ENCODE data around the gene ZSCAN4.

Gene ZSCAN4

DNA sequence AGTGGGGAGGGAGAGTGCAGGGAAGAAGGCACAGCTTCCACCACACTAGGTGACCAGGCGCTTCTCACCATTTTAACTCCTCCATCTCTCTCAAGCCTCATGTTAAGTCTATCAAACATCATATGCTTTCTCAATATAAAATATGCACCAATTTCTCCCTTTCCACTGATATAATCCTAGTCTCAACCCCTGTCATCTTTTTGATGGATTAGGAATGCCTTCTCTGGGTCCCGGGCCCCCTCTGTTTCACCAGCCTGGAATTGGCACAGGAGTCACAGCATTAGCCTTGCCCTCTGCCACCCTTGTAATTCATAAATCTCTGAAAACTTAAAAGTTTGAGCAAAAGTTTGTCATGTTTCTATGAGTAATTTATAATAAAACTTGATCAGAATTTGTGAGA lies at the start of gene ZSCAN4:
TSS of gene ZSCAN4 (plus strand) at position 301 of the 400 bp plus-strand sequence. CDS start 7,211 bp downstream, outside the sequence.
- in situ Hi-C loops (cut with HindIII; ENCODE audit: low sequenced_read_pairs) = no loop called here

DNA sequence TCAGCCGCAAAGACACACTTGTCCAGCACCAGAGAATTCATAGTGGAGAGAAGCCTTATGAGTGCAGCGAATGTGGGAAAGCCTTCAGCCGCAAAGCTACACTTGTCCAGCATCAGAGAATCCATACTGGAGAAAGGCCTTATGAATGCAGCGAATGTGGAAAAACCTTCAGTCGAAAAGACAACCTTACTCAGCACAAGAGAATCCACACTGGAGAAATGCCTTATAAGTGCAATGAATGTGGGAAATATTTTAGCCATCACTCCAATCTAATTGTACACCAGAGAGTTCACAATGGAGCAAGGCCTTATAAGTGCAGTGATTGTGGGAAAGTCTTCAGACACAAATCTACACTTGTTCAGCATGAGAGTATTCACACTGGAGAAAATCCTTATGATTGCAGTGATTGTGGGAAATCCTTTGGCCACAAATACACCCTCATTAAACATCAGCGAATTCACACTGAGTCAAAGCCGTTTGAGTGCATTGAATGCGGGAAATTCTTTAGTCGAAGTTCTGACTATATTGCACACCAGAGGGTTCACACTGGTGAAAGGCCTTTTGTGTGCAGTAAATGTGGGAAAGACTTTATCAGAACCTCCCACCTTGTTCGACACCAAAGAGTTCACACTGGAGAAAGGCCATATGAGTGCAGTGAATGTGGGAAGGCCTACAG lies 47.9 kb upstream of the ZSCAN4 start:
- in situ Hi-C loops (cut with HindIII; ENCODE audit: low sequenced_read_pairs) = no loop called here

- in situ Hi-C loops (cut with HindIII; ENCODE audit: low sequenced_read_pairs) = no loop called here
Observed at GRCh38 chr19:57623091-57623490, 45.6 kb upstream of the ZSCAN4 start.

GRCh38 chr19:57632987-57633831 lies 35.5 kb upstream of the ZSCAN4 start, which contains the start of gene ZNF211:
Gene ZNF211 (plus strand): TSS chr19:57633168. CDS start chr19:57633347, 179 bp downstream.
- in situ Hi-C loops (cut with HindIII; ENCODE audit: low sequenced_read_pairs) = no loop called here

DNA sequence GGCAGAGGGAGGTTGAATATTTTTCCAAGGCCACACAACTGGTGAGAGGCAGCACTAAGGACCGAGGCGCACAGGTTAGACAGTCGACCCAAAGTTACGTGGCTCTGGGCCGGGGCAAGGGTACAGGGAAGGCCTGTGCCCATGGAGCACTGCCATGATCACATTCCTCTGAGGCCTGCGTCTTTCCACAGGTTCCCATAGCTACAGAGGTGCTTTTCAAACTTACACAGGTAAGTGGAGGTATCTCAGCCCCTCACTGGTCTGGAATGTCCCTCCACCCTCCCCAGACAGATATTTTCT lies 35.0 kb upstream of the ZSCAN4 start:
- in situ Hi-C loops (cut with HindIII; ENCODE audit: low sequenced_read_pairs) = no loop called here

- in situ Hi-C loops (cut with HindIII; ENCODE audit: low sequenced_read_pairs) = no loop called here
Observed at GRCh38 chr19:57637379-57637778, 31.4 kb upstream of the ZSCAN4 start.

GRCh38 chr19:57641715-57642234 lies 27.0 kb upstream of the ZSCAN4 start:
- in situ Hi-C loops (cut with HindIII; ENCODE audit: low sequenced_read_pairs) = no loop called here

- in situ Hi-C loops (cut with HindIII; ENCODE audit: low sequenced_read_pairs) = no loop called here
Observed at GRCh38 chr19:57642396-57643046, 26.2 kb upstream of the ZSCAN4 start.

DNA sequence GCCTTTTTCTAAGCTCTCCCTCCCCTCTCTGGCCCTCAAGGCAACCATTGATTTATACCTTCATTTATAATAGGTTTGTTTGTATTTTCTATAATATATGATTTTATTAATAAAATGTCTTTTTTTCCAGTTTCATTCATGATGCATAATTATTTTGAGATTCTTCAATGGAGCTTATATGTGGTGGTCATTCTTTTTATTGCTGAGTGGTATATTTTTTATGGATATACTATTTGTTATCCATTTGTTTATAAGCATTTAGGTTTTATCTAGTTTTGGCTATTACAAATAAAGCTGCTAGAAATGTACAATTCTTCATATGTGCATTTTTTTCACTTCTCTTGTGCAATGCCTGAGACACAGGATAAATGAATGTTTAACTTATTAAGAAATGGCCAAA lies 25.0 kb upstream of the ZSCAN4 start:
- in situ Hi-C loops (cut with HindIII; ENCODE audit: low sequenced_read_pairs) = no loop called here

DNA sequence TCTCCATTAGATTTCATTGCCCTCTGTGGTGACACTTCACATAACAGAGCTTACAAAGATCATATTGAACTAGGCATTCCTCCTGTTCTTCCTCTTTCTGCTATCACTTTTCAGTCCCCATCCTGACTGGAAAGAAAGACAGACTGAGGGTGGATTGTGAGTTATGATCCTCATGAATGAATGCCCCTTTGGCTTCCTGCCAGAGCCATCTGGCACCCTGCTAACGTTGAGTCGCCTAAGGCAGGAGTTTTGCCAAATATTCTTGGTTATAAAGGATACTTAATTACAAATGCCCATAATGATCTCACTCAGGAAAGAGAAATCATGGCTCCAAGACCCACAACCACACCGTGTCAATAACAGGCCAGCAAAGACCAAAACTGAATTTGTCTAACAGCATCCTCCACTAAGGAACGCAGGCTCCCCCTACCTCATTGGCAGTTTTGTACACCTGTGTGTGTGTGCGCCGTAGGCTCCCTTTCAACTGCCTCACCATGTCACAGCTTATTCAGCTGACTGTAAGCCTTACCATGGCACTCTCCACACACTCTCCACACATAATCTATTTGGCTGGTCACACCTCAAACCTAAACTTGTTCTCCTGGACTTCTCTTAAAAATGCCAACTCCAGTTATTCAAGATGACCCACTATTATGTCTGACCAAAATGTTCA lies 20.3 kb upstream of the ZSCAN4 start:
- in situ Hi-C loops (cut with HindIII; ENCODE audit: low sequenced_read_pairs) = no loop called here

DNA sequence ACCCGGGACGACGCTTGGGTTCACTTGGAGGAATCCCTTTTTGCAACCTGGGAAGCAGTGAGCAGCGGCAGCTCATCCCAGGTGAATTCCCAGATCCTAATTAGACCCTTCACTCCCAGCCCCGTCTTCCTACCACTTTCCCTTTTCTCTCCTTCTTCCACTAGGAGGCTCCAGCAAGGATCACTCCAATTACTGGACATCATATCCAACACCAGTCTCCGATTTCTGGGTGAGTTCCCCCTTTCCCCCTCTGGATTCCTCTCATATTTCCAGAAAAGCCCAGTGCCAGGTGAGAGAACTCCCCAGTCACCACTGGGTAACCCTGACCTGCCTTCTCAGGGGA lies 17.1 kb upstream of the ZSCAN4 start:
- in situ Hi-C loops (cut with HindIII; ENCODE audit: low sequenced_read_pairs) = no loop called here

- in situ Hi-C loops (cut with HindIII; ENCODE audit: low sequenced_read_pairs) = no loop called here
Observed at GRCh38 chr19:57653689-57654088, 15.0 kb upstream of the ZSCAN4 start.

DNA sequence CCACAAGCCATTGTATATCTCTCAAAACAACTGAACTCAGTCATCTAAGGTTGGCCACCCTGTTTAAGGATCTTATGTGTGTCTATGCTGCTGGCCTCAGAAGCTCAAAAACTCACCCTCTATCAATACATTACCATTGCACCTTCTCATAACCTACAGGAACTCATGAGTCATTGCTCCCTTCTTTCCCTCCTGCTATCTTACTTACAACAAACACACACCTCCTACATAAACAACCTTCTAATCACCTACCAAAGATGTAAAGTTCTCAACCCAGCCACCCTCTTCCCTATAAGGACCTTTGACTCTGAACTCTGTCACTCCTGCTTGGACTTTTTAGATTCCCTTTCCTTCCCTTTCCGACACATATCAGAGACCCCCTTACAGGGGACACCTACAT lies 13.3 kb upstream of the ZSCAN4 start:
- in situ Hi-C loops (cut with HindIII; ENCODE audit: low sequenced_read_pairs) = no loop called here

GRCh38 chr19:57656346-57656745 lies 12.4 kb upstream of the ZSCAN4 start:
- in situ Hi-C loops (cut with HindIII; ENCODE audit: low sequenced_read_pairs) = no loop called here

GRCh38 chr19:57664269-57665127 lies 4.2 kb upstream of the ZSCAN4 start:
- in situ Hi-C loops (cut with HindIII; ENCODE audit: low sequenced_read_pairs) = no loop called here

DNA sequence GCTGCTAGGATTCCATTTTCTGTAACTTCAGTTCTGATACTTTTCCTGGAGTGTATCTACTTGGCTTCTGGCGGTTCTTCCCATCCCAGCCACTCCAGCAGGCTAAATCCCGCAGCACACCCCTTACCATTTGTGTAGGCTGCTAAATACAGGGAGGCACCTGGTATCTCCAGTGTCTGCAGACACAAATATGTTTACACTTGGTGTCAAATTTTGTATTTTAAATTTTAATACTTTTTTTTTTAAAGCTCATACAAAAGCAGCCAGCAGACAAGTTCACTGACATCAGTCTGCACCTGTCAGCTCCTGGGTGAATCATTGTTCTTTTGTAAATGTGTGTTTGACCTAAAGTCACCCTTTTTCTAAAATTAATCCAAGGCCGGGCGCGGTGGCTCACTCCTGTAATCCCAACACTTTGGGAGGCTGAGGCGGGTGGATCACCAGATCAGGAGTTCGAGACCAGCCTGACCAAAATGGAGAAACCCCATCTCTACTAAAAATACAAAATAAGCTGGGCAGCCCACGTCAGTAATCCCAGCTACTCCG lies 3.4 kb upstream of the ZSCAN4 start:
- in situ Hi-C loops (cut with HindIII; ENCODE audit: low sequenced_read_pairs) = no loop called here

- in situ Hi-C loops (cut with HindIII; ENCODE audit: low sequenced_read_pairs) = no loop called here
Observed at GRCh38 chr19:57667228-57667627, 1.5 kb upstream of the ZSCAN4 start.

GRCh38 chr19:57671124-57671895 lies 2.6 kb downstream of the ZSCAN4 start:
- in situ Hi-C loops (cut with HindIII; ENCODE audit: low sequenced_read_pairs) = no loop called here

- in situ Hi-C loops (cut with HindIII; ENCODE audit: low sequenced_read_pairs) = no loop called here
Observed at GRCh38 chr19:57672466-57672865, 3.7 kb downstream of the ZSCAN4 start.
